Mesodermal cell (in vitro differentiated cells): ENCODE results near the gene PCDH9.

Experiments
- H3K27ac ChIP-seq: 2 replicates; pipeline ENCODE4 v1.7.0; 2013; ENCODE audit warnings: mild to moderate bottlenecking, low read depth, low read length, moderate library complexity; ENCODE audit not compliant: severe bottlenecking
- H3K36me3 ChIP-seq: 2 replicates; pipeline ENCODE4 v1.7.1; 2013; ENCODE audit warnings: mild to moderate bottlenecking, low read length, moderate library complexity; ENCODE audit not compliant: control insufficient read depth, insufficient read depth
- H3K4me1 ChIP-seq: one replicate; pipeline ENCODE4 v1.7.1; 2013; ENCODE audit warnings: mild to moderate bottlenecking, low read length; ENCODE audit not compliant: insufficient read depth, control insufficient read depth, poor library complexity, severe bottlenecking
- H3K4me3 ChIP-seq: 2 replicates; pipeline ENCODE4 v1.7.0; 2013; ENCODE audit warnings: low read length, control low read depth, mild to moderate bottlenecking; ENCODE audit not compliant: insufficient read depth, poor library complexity, severe bottlenecking; ENCODE audit errors: extremely low read depth
- H3K9me3 ChIP-seq: 2 replicates; pipeline ENCODE4 v1.7.1; 2013; ENCODE audit warnings: mild to moderate bottlenecking, low read length, moderate library complexity; ENCODE audit not compliant: control insufficient read depth
- WGBS, 2 experiments: methylation state at CpG; one replicate each; pipeline ENCODE4 v1.1.5; 2013; ENCODE audit warnings: missing lambda C conversion rate in 2 of 2; ENCODE audit not compliant: insufficient coverage in 2 of 2; 5-methylcytosine and 5-hydroxymethylcytosine counted together

Gene PCDH9

DNA sequence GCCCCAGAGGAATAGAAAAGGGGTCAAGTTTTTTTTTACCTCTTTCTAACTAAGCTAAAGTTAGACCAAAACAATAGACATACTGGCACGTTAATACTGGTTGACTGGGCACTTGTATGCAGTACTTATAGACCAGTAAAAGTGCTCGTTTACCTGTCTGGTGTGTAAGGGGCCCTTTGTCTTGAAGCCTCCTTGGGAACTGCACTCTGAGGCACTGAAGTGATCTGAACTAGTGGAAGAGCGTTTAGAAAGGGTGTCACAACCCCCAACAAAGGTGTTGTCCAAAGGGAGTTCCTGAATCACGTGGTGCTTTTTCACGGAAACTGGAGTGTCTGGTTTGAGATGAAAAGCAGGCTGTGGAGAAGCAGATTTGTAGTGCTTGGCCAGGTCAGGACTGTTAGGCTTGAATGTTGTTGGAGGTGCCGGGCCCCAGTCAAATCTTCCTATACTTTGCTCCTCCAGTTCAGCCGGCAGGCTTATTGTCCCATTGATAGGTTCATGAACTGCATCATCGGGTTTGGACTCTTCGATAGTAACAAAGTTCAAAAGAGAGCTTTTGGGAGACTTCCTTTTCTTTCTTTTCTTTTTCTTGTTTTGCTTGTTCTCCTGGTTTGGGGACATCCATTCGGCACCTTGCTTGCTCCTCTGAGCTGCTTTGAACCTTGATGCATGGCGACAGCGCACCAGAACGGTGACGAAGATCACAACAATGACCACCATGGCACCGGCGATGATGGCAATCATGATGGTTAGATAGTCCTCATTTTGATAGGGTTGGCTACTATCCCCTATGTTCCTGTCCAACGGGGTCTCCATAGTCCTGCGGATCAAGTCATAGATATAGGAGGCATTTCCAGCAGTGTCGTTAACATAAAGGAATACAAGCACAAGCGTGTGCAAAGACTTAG, 4.6 kb downstream of the PCDH9 start:
- WGBS, 2 experiments: 88 to 95% methylated on average over 14 to 15 of the region's 20 CpGs
- Histone ChIP-seq H3K36me3 (no peaks in the 10 kb centered on the region), H3K9me3 (no peaks in the 10 kb centered on the region), H3K4me1 (no peaks in the 10 kb centered on the region), H3K4me3 (no peak overlapping the region), H3K27ac (no peak overlapping the region)

DNA sequence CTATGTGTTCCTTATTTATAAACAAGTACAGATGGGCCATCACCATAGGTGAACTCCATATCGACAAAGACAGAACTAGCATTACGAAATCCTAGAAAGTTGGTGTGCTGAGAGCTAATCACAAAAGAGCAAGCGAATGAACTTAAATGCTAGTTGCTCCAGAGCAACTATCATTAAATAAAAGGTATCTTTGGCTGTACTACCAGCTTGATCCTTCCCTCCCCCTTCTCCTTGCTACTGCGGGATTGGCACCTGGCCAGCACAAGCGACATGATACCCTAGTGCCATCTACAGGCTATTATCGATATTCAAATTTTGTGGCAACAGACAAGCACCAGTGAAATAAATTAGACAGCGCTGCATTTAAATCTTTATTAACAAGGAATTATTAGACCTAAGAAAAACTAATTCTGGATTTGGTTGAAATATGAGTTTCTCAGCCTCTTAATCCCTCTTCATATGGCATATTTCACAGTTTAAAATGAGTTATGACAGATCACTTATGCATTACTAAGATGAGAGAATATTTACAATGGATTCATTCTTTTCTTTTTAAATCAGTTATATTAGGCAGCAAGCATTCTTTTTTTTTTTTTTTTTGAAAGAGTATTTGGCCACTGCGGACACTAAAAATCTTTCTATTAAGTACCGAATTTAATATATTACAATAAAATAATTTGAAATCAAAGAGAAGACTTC, 5.8 kb downstream of the PCDH9 start:
- H3K4me1 ChIP-seq: no peaks in the 10 kb centered on the region
- H3K4me3 ChIP-seq: no peak overlapping the region
- H3K36me3 ChIP-seq: no peaks in the 10 kb centered on the region
- H3K9me3 ChIP-seq: no peaks in the 10 kb centered on the region
- H3K27ac ChIP-seq: no peak overlapping the region
- 29 to 44% methylated on average over 5 of the region's 9 CpGs for WGBS, 2 experiments

- no peak overlapping the region for H3K4me3 ChIP-seq
- no peaks in the 10 kb centered on the region for H3K4me1 ChIP-seq
- H3K27ac ChIP-seq: no peak overlapping the region
- WGBS, 2 experiments: no CpG with 5 or more reads among the region's 1 CpG
- H3K9me3 ChIP-seq: no peaks in the 10 kb centered on the region
- no peaks in the 10 kb centered on the region for H3K36me3 ChIP-seq
Observed at GRCh38 chr13:67223742-67224141, 6.4 kb downstream of the PCDH9 start.

DNA sequence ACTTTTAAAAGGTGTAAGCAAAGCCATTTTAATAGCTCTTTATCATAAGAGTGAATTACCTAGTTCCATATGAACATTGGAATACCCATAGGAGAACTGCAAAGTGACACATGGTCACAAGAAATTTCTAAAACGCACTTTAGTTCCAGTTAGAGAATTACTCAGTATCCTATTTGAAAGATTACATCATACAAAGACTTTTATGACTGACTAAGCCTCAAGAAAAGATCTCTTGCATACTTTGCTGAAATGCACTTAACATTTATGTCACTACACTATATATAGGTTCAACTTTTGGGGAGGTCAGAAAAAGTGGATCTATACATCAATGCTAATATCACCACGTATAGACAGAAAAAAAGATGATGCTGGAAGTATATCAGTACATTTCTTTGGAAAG, 7.1 kb downstream of the PCDH9 start:
- H3K27ac ChIP-seq: no peak overlapping the region
- H3K9me3 ChIP-seq: no peaks in the 10 kb centered on the region
- no peaks in the 10 kb centered on the region for H3K36me3 ChIP-seq
- H3K4me3 ChIP-seq: no peak overlapping the region
- no peaks in the 10 kb centered on the region for H3K4me1 ChIP-seq
- 75 to 100% methylated on average over 1 of the region's 2 CpGs for WGBS, 2 experiments

DNA sequence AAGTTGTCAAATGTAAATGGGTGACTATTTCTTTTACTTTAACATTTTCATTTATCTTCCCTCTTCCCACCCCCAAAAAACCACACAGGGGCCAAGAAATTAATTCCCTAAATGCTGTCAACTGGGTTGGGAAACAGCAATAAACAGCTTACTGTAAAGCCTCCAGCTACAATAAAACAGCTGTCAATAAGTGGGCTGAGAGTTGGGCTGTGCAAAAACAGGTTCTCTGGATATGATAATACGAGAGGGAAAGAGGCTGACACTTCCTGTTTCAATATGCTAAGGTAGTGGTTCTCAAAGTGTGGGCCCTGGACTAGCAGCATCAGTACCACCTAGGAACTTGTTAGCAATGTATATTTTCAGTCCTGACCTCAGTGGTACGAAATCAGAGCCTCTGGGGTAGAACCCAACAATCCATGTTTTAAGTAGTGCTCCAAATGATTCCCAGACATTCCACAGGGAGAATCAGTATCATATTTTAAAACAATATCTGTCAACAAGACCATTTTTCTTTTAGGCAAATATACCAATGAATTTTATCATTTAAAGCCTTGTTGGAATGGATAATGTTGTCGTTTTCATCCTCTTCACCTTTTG, 8.4 kb downstream of the PCDH9 start:
- no peak overlapping the region for H3K4me3 ChIP-seq
- no peaks in the 10 kb centered on the region for H3K4me1 ChIP-seq
- WGBS, 2 experiments: 84 to 88% methylated on average over 2 of the region's 3 CpGs
- H3K9me3 ChIP-seq: no peaks in the 10 kb centered on the region
- no peaks in the 10 kb centered on the region for H3K36me3 ChIP-seq
- H3K27ac ChIP-seq: no peak overlapping the region

DNA sequence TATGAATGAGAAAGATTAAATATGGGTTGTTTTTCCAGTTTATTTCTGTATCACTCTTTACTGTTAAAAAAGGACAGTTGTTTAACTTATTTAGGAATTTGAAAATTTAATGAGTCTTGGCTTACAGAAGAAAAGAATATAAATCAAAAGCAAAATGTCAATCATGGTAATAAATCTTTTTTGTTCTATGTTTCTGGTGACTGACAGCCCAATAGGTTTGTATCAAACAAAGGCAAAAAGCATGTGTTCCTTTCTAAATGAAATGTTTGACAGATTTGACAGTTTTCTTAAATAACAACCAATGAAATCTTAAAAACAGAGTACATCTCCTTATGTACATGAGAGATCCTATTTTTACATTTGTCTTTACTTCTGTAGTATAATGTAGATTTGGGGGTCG, 11.0 kb downstream of the PCDH9 start:
- no peaks in the 10 kb centered on the region for H3K36me3 ChIP-seq
- H3K4me3 ChIP-seq: no peak overlapping the region
- H3K27ac ChIP-seq: no peak overlapping the region
- H3K4me1 ChIP-seq: no peaks in the 10 kb centered on the region
- no peaks in the 10 kb centered on the region for H3K9me3 ChIP-seq
- WGBS, 2 experiments: no CpG with 5 or more reads among the region's 1 CpG

DNA sequence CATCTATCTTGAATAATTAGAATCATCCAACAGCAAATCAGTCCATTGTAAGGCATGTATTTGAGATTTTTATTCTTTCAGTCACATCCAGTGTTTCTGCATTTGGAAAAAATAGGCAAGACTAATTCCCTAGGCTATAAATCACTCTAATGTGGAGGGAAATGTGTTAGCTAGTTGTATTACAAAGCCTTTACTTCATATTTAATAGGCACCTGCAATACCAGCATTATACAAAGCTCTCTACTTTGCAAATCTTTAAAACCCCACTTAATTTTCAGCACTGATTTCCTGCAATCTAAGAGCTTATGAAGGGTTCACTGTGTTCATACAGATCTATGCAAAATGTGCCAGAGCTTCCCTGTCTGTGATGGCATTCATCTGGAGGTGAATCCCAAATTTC, 12.3 kb downstream of the PCDH9 start:
- Histone ChIP-seq H3K4me3 (no peak overlapping the region), H3K4me1 (no peaks in the 10 kb centered on the region), H3K27ac (no peak overlapping the region), H3K36me3 (no peaks in the 10 kb centered on the region), H3K9me3 (no peaks in the 10 kb centered on the region)

DNA sequence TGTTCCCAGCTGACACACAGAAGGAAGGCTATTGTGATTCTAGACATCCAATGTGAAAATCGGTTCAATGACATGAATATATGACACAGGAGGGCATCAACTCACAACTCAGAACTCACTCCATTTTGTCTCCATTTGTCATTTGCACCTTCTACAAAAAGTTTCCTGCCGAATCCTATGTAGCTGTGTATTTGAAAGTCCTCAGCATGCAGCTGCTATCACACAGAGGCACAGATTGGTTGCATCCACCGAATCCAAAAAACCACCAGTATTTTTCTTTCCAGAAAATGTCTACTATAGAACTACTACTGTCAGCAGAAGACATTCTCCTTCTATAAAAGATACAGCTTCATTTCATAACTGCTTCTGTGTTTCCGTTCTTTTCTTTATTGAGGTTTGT, 13.3 kb downstream of the PCDH9 start:
- H3K36me3 ChIP-seq: no peaks in the 10 kb centered on the region
- no peaks in the 10 kb centered on the region for H3K9me3 ChIP-seq
- H3K27ac ChIP-seq: no peak overlapping the region
- no peak overlapping the region for H3K4me3 ChIP-seq
- no peaks in the 10 kb centered on the region for H3K4me1 ChIP-seq
- WGBS, 2 experiments: 91 to 100% methylated on average over 1 of the region's 4 CpGs

- no peak overlapping the region for H3K4me3 ChIP-seq
- no peak overlapping the region for H3K27ac ChIP-seq
- H3K9me3 ChIP-seq: no peaks in the 10 kb centered on the region
- no peaks in the 10 kb centered on the region for H3K4me1 ChIP-seq
- no peaks in the 10 kb centered on the region for H3K36me3 ChIP-seq
Observed at GRCh38 chr13:67210208-67210607, 19.9 kb downstream of the PCDH9 start.

GRCh38 chr13:67208552-67208951, 21.6 kb downstream of the PCDH9 start:
- no CpG with 5 or more reads among the region's 1 CpG for WGBS, 2 experiments
- Histone ChIP-seq H3K4me3 (no peak overlapping the region), H3K27ac (no peak overlapping the region), H3K36me3 (no peaks in the 10 kb centered on the region), H3K4me1 (no peaks in the 10 kb centered on the region), H3K9me3 (no peaks in the 10 kb centered on the region)

DNA sequence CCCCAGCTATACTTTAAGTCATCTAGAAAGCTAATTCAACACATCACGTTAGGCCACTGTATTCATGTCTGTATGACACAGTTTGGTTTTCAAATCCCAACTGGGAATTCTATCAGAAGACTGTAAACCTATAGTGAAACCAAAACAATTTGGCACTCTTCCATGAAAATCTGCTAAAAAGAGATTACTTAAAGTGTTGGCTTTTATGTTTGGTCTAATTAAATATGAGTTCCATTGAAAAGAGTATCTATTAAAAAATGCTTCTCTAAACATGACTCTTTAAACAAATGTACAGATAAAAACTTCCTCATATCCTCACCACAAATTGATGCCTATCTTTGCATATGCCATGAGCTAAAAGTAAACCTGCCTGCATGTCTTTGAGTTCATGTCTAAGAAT, 25.4 kb downstream of the PCDH9 start:
- 100% methylated on average over 1 of the region's 1 CpG; no CpG with 5 or more reads in 1 of the 2 experiments for WGBS, 2 experiments
- Histone ChIP-seq H3K27ac (no peak overlapping the region), H3K4me3 (no peak overlapping the region), H3K4me1 (no peaks in the 10 kb centered on the region), H3K36me3 (no peaks in the 10 kb centered on the region), H3K9me3 (no peaks in the 10 kb centered on the region)
